ENCODE data around the gene UMODL1.
"Not testable (repeated sequence)": the region's sequence is repeated elsewhere in the genome, so short reads cannot be mapped to it uniquely, and the experiment has no call there.

UMODL1 gene

GRCh38 chr21:42073145-42074099 lies 2.3 kb downstream of the UMODL1 start:
- no peak overlapping the region for H3K4me3 ChIP-seq (ENCODE audit: low read depth, low read length)
- H3K4me2 ChIP-seq (ENCODE audit: low read length): no peak overlapping the region
- WGBS (ENCODE audit: extremely low coverage, insufficient coverage, insufficient read length): no CpG with 5 or more reads among the region's 21 CpGs

GRCh38 chr21:42075686-42076471 lies 4.8 kb downstream of the UMODL1 start:
- Histone ChIP-seq H2AK5ac (ENCODE audit: low read length) (no peak overlapping the region), H3K36me3 (ENCODE audit: control insufficient read depth in 1 of 2, insufficient read depth in 2 of 2, low read length in 2 of 2) (no peaks in the 10 kb centered on the region), H3K18ac (ENCODE audit: low read length) (no peak overlapping the region), H3K9ac (ENCODE audit: low read length) (no peak overlapping the region), H3K79me2 (ENCODE audit: control insufficient read depth, insufficient read depth, low read length, poor library complexity) (no peaks in the 10 kb centered on the region), H2BK12ac (ENCODE audit: low read length) (no peak overlapping the region), H3K27ac (ENCODE audit: low read depth, low read length) (no peak overlapping the region), H4K8ac (ENCODE audit: low read depth, low read length) (no peak overlapping the region), H4K12ac (ENCODE audit: low read depth, low read length) (no peak overlapping the region), H3K4me3 (ENCODE audit: low read depth, low read length) (no peak overlapping the region), H3K23ac (ENCODE audit: low read length) (no peak overlapping the region), H3K4me1 (ENCODE audit: control insufficient read depth in 1 of 2, insufficient read depth in 2 of 2, low read length in 2 of 2) (peaks cover 0 to 2% of the 10 kb centered on the region in 2 experiments), H3K9me3 (ENCODE audit: insufficient read depth, low read depth, low read length) (no peaks in the 10 kb centered on the region), H2AFZ (ENCODE audit: insufficient read depth, low read length, poor library complexity) (no peak overlapping the region), H2BK120ac (ENCODE audit: insufficient read depth, low read length, poor library complexity) (no peak overlapping the region), H3K14ac (ENCODE audit: low read length) (no peak overlapping the region), H3K4me2 (ENCODE audit: low read length) (no peak overlapping the region), H2BK5ac (ENCODE audit: low read depth, low read length, poor library complexity) (no peak overlapping the region), H3K79me1 (ENCODE audit: low read length) (no peaks in the 10 kb centered on the region), H3K4ac (ENCODE audit: low read depth, low read length) (no peak overlapping the region), H3K27me3 (ENCODE audit: insufficient read depth, low read length) (no peaks in the 10 kb centered on the region), H4K91ac (ENCODE audit: low read depth, low read length) (no peak overlapping the region)
- WGBS (ENCODE audit: extremely low coverage, insufficient coverage, insufficient read length): no CpG with 5 or more reads among the region's 35 CpGs
- no peak for DNase-seq

More at GRCh38 chr21:42073145-42074099, 2.3 kb downstream of the UMODL1 start:
- H2AK5ac ChIP-seq (ENCODE audit: low read length): no peak overlapping the region
- no peak overlapping the region for H3K27ac ChIP-seq (ENCODE audit: low read depth, low read length)
- no peaks in the 10 kb centered on the region for H3K79me1 ChIP-seq (ENCODE audit: low read length)
- no peak overlapping the region for H3K18ac ChIP-seq (ENCODE audit: low read length)
- H3K27me3 ChIP-seq (ENCODE audit: insufficient read depth, low read length): no peaks in the 10 kb centered on the region
- H3K79me2 ChIP-seq (ENCODE audit: control insufficient read depth, insufficient read depth, low read length, poor library complexity): no peaks in the 10 kb centered on the region
- H4K12ac ChIP-seq (ENCODE audit: low read depth, low read length): no peak overlapping the region
- H3K23ac ChIP-seq (ENCODE audit: low read length): no peak overlapping the region
- no peak overlapping the region for H3K14ac ChIP-seq (ENCODE audit: low read length)
- no peak overlapping the region for H4K8ac ChIP-seq (ENCODE audit: low read depth, low read length)
- H3K9me3 ChIP-seq (ENCODE audit: insufficient read depth, low read depth, low read length): peaks cover 2% of the 10 kb centered on the region
- H4K91ac ChIP-seq (ENCODE audit: low read depth, low read length): no peak overlapping the region
- H3K4me1 ChIP-seq (ENCODE audit: control insufficient read depth in 1 of 2, insufficient read depth in 2 of 2, low read length in 2 of 2): no peaks in the 10 kb centered on the region
- H3K36me3 ChIP-seq (ENCODE audit: control insufficient read depth in 1 of 2, insufficient read depth in 2 of 2, low read length in 2 of 2): no peaks in the 10 kb centered on the region
- H2BK120ac ChIP-seq (ENCODE audit: insufficient read depth, low read length, poor library complexity): no peak overlapping the region
- no peak for DNase-seq
- H3K9ac ChIP-seq (ENCODE audit: low read length): no peak overlapping the region
- H2BK5ac ChIP-seq (ENCODE audit: low read depth, low read length, poor library complexity): no peak overlapping the region
- H2AFZ ChIP-seq (ENCODE audit: insufficient read depth, low read length, poor library complexity): no peak overlapping the region
- no peak overlapping the region for H3K4ac ChIP-seq (ENCODE audit: low read depth, low read length)
- H2BK12ac ChIP-seq (ENCODE audit: low read length): no peak overlapping the region

- H3K4me2 ChIP-seq (ENCODE audit: low read length); H3K27me3 ChIP-seq (ENCODE audit: insufficient read depth, low read length); H3K14ac ChIP-seq (ENCODE audit: low read length); H2BK5ac ChIP-seq (ENCODE audit: low read depth, low read length, poor library complexity); H3K9ac ChIP-seq (ENCODE audit: low read length); H3K18ac ChIP-seq (ENCODE audit: low read length); DNase-seq; H4K8ac ChIP-seq (ENCODE audit: low read depth, low read length); H3K79me1 ChIP-seq (ENCODE audit: low read length); H3K36me3 ChIP-seq (ENCODE audit: control insufficient read depth in 1 of 2, insufficient read depth in 2 of 2, low read length in 2 of 2); H4K91ac ChIP-seq (ENCODE audit: low read depth, low read length); H2BK12ac ChIP-seq (ENCODE audit: low read length); H3K9me3 ChIP-seq (ENCODE audit: insufficient read depth, low read depth, low read length); H3K4me1 ChIP-seq (ENCODE audit: control insufficient read depth in 1 of 2, insufficient read depth in 2 of 2, low read length in 2 of 2); H2AFZ ChIP-seq (ENCODE audit: insufficient read depth, low read length, poor library complexity); H3K4me3 ChIP-seq (ENCODE audit: low read depth, low read length); H4K12ac ChIP-seq (ENCODE audit: low read depth, low read length); H2BK120ac ChIP-seq (ENCODE audit: insufficient read depth, low read length, poor library complexity); H3K23ac ChIP-seq (ENCODE audit: low read length); H3K79me2 ChIP-seq (ENCODE audit: control insufficient read depth, insufficient read depth, low read length, poor library complexity); H2AK5ac ChIP-seq (ENCODE audit: low read length); H3K27ac ChIP-seq (ENCODE audit: low read depth, low read length); H3K4ac ChIP-seq (ENCODE audit: low read depth, low read length): not testable (repeated sequence)
- WGBS (ENCODE audit: extremely low coverage, insufficient coverage, insufficient read length): no CpG with 5 or more reads among the region's 6 CpGs
Observed at GRCh38 chr21:42077685-42078238, 6.6 kb downstream of the UMODL1 start.

GRCh38 chr21:42078247-42079007 lies 7.3 kb downstream of the UMODL1 start:
- not testable (repeated sequence) for H2AFZ ChIP-seq (ENCODE audit: insufficient read depth, low read length, poor library complexity); H3K4me1 ChIP-seq (ENCODE audit: control insufficient read depth in 1 of 2, insufficient read depth in 2 of 2, low read length in 2 of 2); H3K36me3 ChIP-seq (ENCODE audit: control insufficient read depth in 1 of 2, insufficient read depth in 2 of 2, low read length in 2 of 2); DNase-seq; H3K79me2 ChIP-seq (ENCODE audit: control insufficient read depth, insufficient read depth, low read length, poor library complexity); H2BK120ac ChIP-seq (ENCODE audit: insufficient read depth, low read length, poor library complexity); H3K4ac ChIP-seq (ENCODE audit: low read depth, low read length); H3K23ac ChIP-seq (ENCODE audit: low read length); H3K9ac ChIP-seq (ENCODE audit: low read length); H3K9me3 ChIP-seq (ENCODE audit: insufficient read depth, low read depth, low read length); H3K4me3 ChIP-seq (ENCODE audit: low read depth, low read length); H3K4me2 ChIP-seq (ENCODE audit: low read length); H2BK12ac ChIP-seq (ENCODE audit: low read length); H3K18ac ChIP-seq (ENCODE audit: low read length); H3K14ac ChIP-seq (ENCODE audit: low read length); H4K12ac ChIP-seq (ENCODE audit: low read depth, low read length); H3K27ac ChIP-seq (ENCODE audit: low read depth, low read length); H4K8ac ChIP-seq (ENCODE audit: low read depth, low read length); H3K27me3 ChIP-seq (ENCODE audit: insufficient read depth, low read length); H2BK5ac ChIP-seq (ENCODE audit: low read depth, low read length, poor library complexity); H4K91ac ChIP-seq (ENCODE audit: low read depth, low read length); H2AK5ac ChIP-seq (ENCODE audit: low read length); H3K79me1 ChIP-seq (ENCODE audit: low read length)
- no CpG with 5 or more reads among the region's 10 CpGs for WGBS (ENCODE audit: extremely low coverage, insufficient coverage, insufficient read length)

All from trophoblast cell (in vitro differentiated cells and primary cell).